HEK293 (cell line): Measurements from ENCODE around the gene GRK5.
"Not testable (repeated sequence)": the region's sequence is repeated elsewhere in the genome, so short reads cannot be mapped to it uniquely, and the experiment has no call there.

ENCODE experiments used
- CTCF ChIA-PET: fragments of 350-600 bp; formaldehyde crosslinking; extraction: SDS; loops from one replicate; lab custom pipeline; 2021; ENCODE audit warnings: antibody characterized with exemption; lab: Yijun Ruan, JAX
- POLR2A ChIA-PET: fragments of 300-600 bp; formaldehyde crosslinking; extraction: SDS; loops from one replicate; lab custom pipeline; 2020; ENCODE audit warnings: antibody characterized with exemption, inconsistent platforms; lab: Yijun Ruan, JAX
- H3K27ac ChIP-seq: fragments of 200-500 bp; sonication (Bioruptor generic); 2 replicates; pipeline ENCODE4 v1.5.1; 2014; ENCODE audit warnings: low read depth, low read length, control low read depth, inconsistent platforms; ENCODE audit errors: extremely low read depth
- H3K36me3 ChIP-seq, 2 experiments: fragments of 200-500 bp in 1 of 2; sonication (Bioruptor generic) in 1 of 2; 1 replicate in 1 of 2; 2 replicates in 1 of 2; pipeline ENCODE4 v1.5.1; 2014 to 2017; ENCODE audit warnings: inconsistent platforms in 2 of 2, low read length in 2 of 2; ENCODE audit not compliant: control insufficient read depth in 2 of 2, insufficient read depth in 1 of 2
- H3K4me1 ChIP-seq: fragments of 200-500 bp; sonication (Bioruptor generic); 2 replicates; pipeline ENCODE4 v1.5.1; 2014; ENCODE audit warnings: mild to moderate bottlenecking, low read length, inconsistent platforms; ENCODE audit not compliant: control insufficient read depth, insufficient read depth
- H3K4me3 ChIP-seq: 2 replicates; pipeline ENCODE4 v1.5.1; 2011; ENCODE audit warnings: low read depth, mild to moderate bottlenecking, control low read depth, low read length, moderate library complexity
- H3K9me3 ChIP-seq: fragments of 200-500 bp; sonication (Bioruptor generic); 2 replicates; pipeline ENCODE4 v1.5.1; 2014; ENCODE audit warnings: low read depth, low read length, inconsistent platforms; ENCODE audit not compliant: control insufficient read depth, insufficient read depth
- EGR2 ChIP-seq: fragments of 450-650 bp; formaldehyde crosslinking; IDR thresholded peaks from 2 replicates; pipeline ENCODE4 v1.5.1; 2016; ENCODE audit warnings: low read depth, missing biosample characterization, missing genetic modification characterization
- GLIS2 ChIP-seq: fragments of 450-650 bp; formaldehyde crosslinking; IDR thresholded peaks from 2 replicates; pipeline ENCODE4 v1.5.1; 2016; ENCODE audit warnings: missing biosample characterization, missing genetic modification characterization
- SALL2 ChIP-seq: fragments of 450-650 bp; formaldehyde crosslinking; IDR thresholded peaks from 2 replicates; pipeline ENCODE4 v1.5.0; 2017; ENCODE audit warnings: missing biosample characterization, mild to moderate bottlenecking, missing genetic modification characterization, borderline replicate concordance
- ZFHX2 ChIP-seq: fragments of 450-650 bp; formaldehyde crosslinking; conservative IDR thresholded peaks from 2 replicates; pipeline ENCODE4 v1.5.1; 2016; ENCODE audit warnings: missing biosample characterization, missing genetic modification characterization
- ZIC2 ChIP-seq: fragments of 450-650 bp; formaldehyde crosslinking; IDR thresholded peaks from 2 replicates; pipeline ENCODE4 v1.5.1; 2016; ENCODE audit warnings: missing biosample characterization, missing genetic modification characterization
- ZNF10 ChIP-seq: fragments of 450-650 bp; formaldehyde crosslinking; IDR thresholded peaks from 2 replicates; pipeline ENCODE4 v1.5.1; 2017; ENCODE audit warnings: missing biosample characterization, missing genetic modification characterization
- ZNF16 ChIP-seq: fragments of 450-650 bp; formaldehyde crosslinking; IDR thresholded peaks from 2 replicates; pipeline ENCODE4 v1.5.1; 2016; ENCODE audit warnings: low read depth, missing biosample characterization, missing genetic modification characterization
- ZNF221 ChIP-seq: fragments of 450-650 bp; formaldehyde crosslinking; IDR thresholded peaks from 2 replicates; pipeline ENCODE4 v1.5.1; 2017; ENCODE audit warnings: missing biosample characterization, missing genetic modification characterization, borderline replicate concordance
- ZNF558 ChIP-seq: fragments of 450-650 bp; formaldehyde crosslinking; IDR thresholded peaks from 2 replicates; pipeline ENCODE4 v1.5.1; 2016; ENCODE audit warnings: missing biosample characterization, missing genetic modification characterization
- ZNF664 ChIP-seq: fragments of 450-650 bp; formaldehyde crosslinking; IDR thresholded peaks from 2 replicates; pipeline ENCODE4 v1.5.1; 2016; ENCODE audit warnings: missing biosample characterization, missing genetic modification characterization
- TF ChIP-seq, protein P1 (sequence below): sonication (generic); formaldehyde crosslinking; IDR thresholded peaks from 2 replicates; pipeline ENCODE4 v1.8.1; 2022; ENCODE audit warnings: mild to moderate bottlenecking, moderate library complexity, missing genetic modification reagents
- TF ChIP-seq, protein P2 (sequence below): fragments of 450-650 bp; formaldehyde crosslinking; IDR thresholded peaks from 2 replicates; pipeline ENCODE4 v1.5.1; 2016; ENCODE audit warnings: missing biosample characterization, missing genetic modification characterization

Gene GRK5

GRCh38 chr10:119257899-119258419 lies 50.6 kb downstream of the GRK5 start:
- Histone ChIP-seq H3K9me3 (no peaks in the 10 kb centered on the region), H3K27ac (no peak overlapping the region), H3K4me3 (no peak overlapping the region), H3K4me1 (peaks cover 7% of the 10 kb centered on the region), H3K36me3 (no peaks in the 10 kb centered on the region)
- CTCF ChIA-PET, result interaction anchor here (1.2 kb wide), 1 partner anchor 51 kb away, joined by 3 read pairs; no protein-coding TSS in a partner anchor
- TF ChIP-seq ZNF16 (tag by site-specific recombination) (no peak), ZFHX2 (tag by site-specific recombination) (peak; percentile 43; the same call in 1 of the 2 replicates), EGR2 (tag by site-specific recombination) (peak; percentile 46; the same call in 1 of the 2 replicates)
- POLR2A ChIA-PET, result no interaction called here

- H3K27ac ChIP-seq, result no peak overlapping the region
- no peaks in the 10 kb centered on the region for H3K4me1 ChIP-seq
- ChIA-PET CTCF (no interaction called here), POLR2A (no interaction called here)
- H3K9me3 ChIP-seq, result no peaks in the 10 kb centered on the region
- no peak overlapping the region for H3K4me3 ChIP-seq
- no peaks in the 10 kb centered on the region for H3K36me3 ChIP-seq
- no peak for TF ChIP-seq ZNF10
- no peak for TF ChIP-seq SALL2 (tag by site-specific recombination)
- no peak for TF ChIP-seq ZNF221 (tag by site-specific recombination)
Observed at GRCh38 chr10:119259345-119259744, 52.0 kb downstream of the GRK5 start.

DNA sequence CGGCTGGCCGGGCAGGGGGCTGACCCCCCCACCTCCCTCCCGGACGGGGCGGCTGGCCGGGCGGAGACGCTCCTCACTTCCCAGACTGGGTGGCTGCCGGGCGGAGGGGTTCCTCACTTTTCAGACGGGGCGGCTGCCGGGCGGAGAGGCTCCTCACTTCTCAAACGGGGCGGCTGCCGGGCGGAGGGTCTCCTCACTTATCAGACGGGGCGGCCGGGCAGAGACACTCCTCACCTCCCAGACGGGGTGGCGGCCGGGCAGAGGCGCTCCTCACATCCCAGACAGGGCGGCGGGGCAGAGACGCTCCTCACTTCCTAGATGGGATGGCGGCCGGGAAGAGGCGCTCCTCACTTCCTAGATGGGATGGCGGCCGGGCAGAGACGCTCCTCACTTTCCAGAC lies 53.6 kb downstream of the GRK5 start:
- POLR2A ChIA-PET, H3K9me3 ChIP-seq, H3K36me3 ChIP-seq, H3K27ac ChIP-seq, H3K4me1 ChIP-seq, H3K4me3 ChIP-seq, CTCF ChIA-PET: not testable (repeated sequence)

GRCh38 chr10:119263951-119264617 lies 56.7 kb downstream of the GRK5 start:
- no peak overlapping the region for H3K4me3 ChIP-seq
- ChIA-PET CTCF (interaction anchor here (0.7 kb wide), 1 partner anchor 57 kb away, joined by 3 read pairs; no protein-coding TSS in a partner anchor), POLR2A (no interaction called here)
- TF ChIP-seq, protein P1, sequence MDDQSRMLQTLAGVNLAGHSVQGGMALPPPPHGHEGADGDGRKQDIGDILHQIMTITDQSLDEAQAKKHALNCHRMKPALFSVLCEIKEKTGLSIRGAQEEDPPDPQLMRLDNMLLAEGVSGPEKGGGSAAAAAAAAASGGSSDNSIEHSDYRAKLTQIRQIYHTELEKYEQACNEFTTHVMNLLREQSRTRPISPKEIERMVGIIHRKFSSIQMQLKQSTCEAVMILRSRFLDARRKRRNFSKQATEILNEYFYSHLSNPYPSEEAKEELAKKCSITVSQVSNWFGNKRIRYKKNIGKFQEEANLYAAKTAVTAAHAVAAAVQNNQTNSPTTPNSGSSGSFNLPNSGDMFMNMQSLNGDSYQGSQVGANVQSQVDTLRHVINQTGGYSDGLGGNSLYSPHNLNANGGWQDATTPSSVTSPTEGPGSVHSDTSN, result no peak
- TF ChIP-seq ZNF558 (no peak), ZNF664 (tag by site-specific recombination) (no peak), ZIC2 (tag by site-specific recombination) (no peak), GLIS2 (tag by site-specific recombination) (no peak)
- TF ChIP-seq, protein P2, sequence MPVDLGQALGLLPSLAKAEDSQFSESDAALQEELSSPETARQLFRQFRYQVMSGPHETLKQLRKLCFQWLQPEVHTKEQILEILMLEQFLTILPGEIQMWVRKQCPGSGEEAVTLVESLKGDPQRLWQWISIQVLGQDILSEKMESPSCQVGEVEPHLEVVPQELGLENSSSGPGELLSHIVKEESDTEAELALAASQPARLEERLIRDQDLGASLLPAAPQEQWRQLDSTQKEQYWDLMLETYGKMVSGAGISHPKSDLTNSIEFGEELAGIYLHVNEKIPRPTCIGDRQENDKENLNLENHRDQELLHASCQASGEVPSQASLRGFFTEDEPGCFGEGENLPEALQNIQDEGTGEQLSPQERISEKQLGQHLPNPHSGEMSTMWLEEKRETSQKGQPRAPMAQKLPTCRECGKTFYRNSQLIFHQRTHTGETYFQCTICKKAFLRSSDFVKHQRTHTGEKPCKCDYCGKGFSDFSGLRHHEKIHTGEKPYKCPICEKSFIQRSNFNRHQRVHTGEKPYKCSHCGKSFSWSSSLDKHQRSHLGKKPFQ (tag by site-specific recombination), result no peak
- no peak overlapping the region for H3K27ac ChIP-seq
- no peaks in the 10 kb centered on the region for H3K9me3 ChIP-seq
- H3K36me3 ChIP-seq, result no peaks in the 10 kb centered on the region
- no peaks in the 10 kb centered on the region for H3K4me1 ChIP-seq
